ENCODE measurements around the gene FAM149A.
A peak's percentile ranks its signal among the peaks of the same experiment; 100 is the strongest.

The FAM149A gene

GRCh38 chr4:186151499-186151898, 47.0 kb downstream of the FAM149A start:
- no peak for DNase-seq (ENCODE audit: low read depth)
- TF ChIP-seq CTCF (IDR thresholded peaks at IDR 0.05; ENCODE audit: low read depth, low read length, missing control alignments) = no peak
- H3K4me3 ChIP-seq (ENCODE audit: low read depth, low read length) = no peak overlapping the region

GRCh38 chr4:186158021-186158813, 53.7 kb downstream of the FAM149A start:
- no peak overlapping the region for H3K4me3 ChIP-seq (ENCODE audit: low read depth, low read length)
- no peak for DNase-seq (ENCODE audit: low read depth)
- TF ChIP-seq CTCF (IDR thresholded peaks at IDR 0.05; ENCODE audit: low read depth, low read length, missing control alignments) = no peak

GRCh38 chr4:186158966-186159365, 54.5 kb downstream of the FAM149A start:
- TF ChIP-seq CTCF (IDR thresholded peaks at IDR 0.05; ENCODE audit: low read depth, low read length, missing control alignments) = no peak
- DNase-seq (ENCODE audit: low read depth) = no peak
- H3K4me3 ChIP-seq (ENCODE audit: low read depth, low read length) = no peak overlapping the region

DNA sequence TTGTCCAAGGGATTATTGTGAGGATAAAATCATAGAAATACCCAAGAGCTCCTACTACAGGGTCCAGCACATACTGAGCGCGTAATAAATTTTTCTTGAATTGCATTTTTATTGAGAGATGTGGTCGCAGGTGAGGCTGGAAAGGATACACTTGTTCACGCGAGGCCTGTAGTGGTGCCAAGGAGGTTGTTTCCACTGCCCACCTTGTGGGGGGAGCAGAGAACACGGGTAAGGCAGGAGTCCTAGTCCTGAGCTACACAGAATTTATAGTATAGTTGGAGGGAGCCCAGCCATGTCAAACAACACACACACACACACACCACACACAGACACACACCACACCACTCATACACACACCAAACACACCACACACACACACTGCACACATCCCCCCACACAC, 55.1 kb downstream of the FAM149A start:
- no peak overlapping the region for H3K4me3 ChIP-seq (ENCODE audit: low read depth, low read length)
- no peak for TF ChIP-seq CTCF (IDR thresholded peaks at IDR 0.05; ENCODE audit: low read depth, low read length, missing control alignments)

GRCh38 chr4:186161138-186161537, 56.6 kb downstream of the FAM149A start:
- H3K4me3 ChIP-seq (ENCODE audit: low read depth, low read length) = no peak overlapping the region; the same call in 1 of the 2 replicates
- peak; percentile 85 for DNase-seq (ENCODE audit: low read depth)
- TF ChIP-seq CTCF (IDR thresholded peaks at IDR 0.05; ENCODE audit: low read depth, low read length, missing control alignments) = no peak

More for the DNA sequence above, 55.1 kb downstream of the FAM149A start:
- no peak for DNase-seq (ENCODE audit: low read depth)

- no peak for DNase-seq (ENCODE audit: low read depth)
- TF ChIP-seq CTCF (IDR thresholded peaks at IDR 0.05; ENCODE audit: low read depth, low read length, missing control alignments) = no peak
- H3K4me3 ChIP-seq (ENCODE audit: low read depth, low read length) = no peak overlapping the region
Measured at GRCh38 chr4:186166852-186167512, 62.5 kb downstream of the FAM149A start.
